ENCODE measurements around the gene SPIN1. TPM values are rescaled to one million over a fixed set of nuclear protein-coding genes. Genes with fewer than 3 reads are reported as not detected.
A peak's percentile ranks its signal among the peaks of the same experiment; 100 is the strongest.

SPIN1 gene
- total RNA-seq, 2 donors from 2014 or later: 21.8 to 42.8 TPM

DNA sequence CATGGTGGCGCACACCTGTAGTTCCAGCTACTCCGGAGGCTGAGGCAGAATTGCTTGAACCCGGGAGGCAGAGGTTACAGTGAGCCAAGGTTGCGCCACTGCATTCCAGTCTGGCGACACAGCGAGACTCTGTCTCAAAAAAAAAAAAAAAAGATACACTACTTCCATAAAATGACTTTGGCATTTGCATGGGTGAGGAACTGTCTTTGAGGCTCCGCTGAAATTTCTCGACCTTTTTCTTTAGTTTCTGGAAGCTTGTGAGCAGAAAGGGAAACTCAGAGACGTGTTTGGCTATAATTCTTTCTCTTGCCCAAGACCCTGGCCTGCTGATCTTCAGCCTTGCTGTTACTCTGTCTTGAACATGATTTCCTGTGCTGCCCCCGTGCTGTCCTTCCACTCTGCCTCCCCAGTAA lies 37.3 kb downstream of the SPIN1 start:
- WGBS, 2 donors: 76 to 93% methylated on average over 10 of the region's 10 CpGs
- Histone ChIP-seq H3K4me3 (no peak overlapping the region), H3K9me3 (no peaks in the 10 kb centered on the region), H3K27me3 (no peaks in the 10 kb centered on the region), H3K27ac (peak overlapping the region in 1 of 4 donors; percentile 29), H3K4me1 (no peaks in the 10 kb centered on the region), H3K36me3 (replicated peaks in 1 of 2; ENCODE audit: insufficient read depth in 1 of 2, low read depth in 2 of 2) (peaks cover 0 to 2% of the 10 kb centered on the region in 2 donors)
- ATAC-seq (peak; percentile 27), DNase-seq (peak in 1 of 4 donors; percentile 34)
- intact Hi-C loops (cut with DNase I): no loop called here
- TF ChIP-seq POLR2A (IDR thresholded peaks at IDR 0.05): no peak
- no peak for TF ChIP-seq CTCF (IDR thresholded peaks at IDR 0.05)

DNA sequence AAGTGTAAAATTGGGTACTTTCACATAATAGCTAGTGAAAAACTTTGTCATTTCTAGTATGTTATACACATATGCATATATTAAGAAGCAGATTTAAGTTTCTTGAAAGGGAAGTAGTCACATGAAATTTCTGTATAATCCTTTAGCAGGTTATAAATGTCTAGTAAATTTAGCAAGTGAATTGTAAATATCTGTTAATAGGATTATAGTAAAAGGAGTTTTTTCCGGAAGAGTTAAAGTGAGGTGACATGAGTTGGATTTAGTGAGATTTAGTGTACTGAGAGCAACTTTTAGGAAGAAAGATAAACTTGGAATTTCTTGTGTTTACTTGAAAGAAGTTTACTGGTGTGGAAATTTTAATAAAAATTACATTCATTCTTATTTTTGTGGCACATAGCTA lies 38.4 kb downstream of the SPIN1 start:
- H3K4me3 ChIP-seq: no peak overlapping the region
- H3K9me3 ChIP-seq: no peaks in the 10 kb centered on the region
- intact Hi-C loops (cut with DNase I): no loop called here
- no peak for ATAC-seq
- WGBS, 2 donors: 93 to 95% methylated on average over 1 of the region's 1 CpG
- H3K27me3 ChIP-seq: no peaks in the 10 kb centered on the region
- no peak for DNase-seq
- TF ChIP-seq CTCF (IDR thresholded peaks at IDR 0.05): no peak
- no peak for TF ChIP-seq POLR2A (IDR thresholded peaks at IDR 0.05)
- H3K27ac ChIP-seq: no peak overlapping the region
- H3K4me1 ChIP-seq: no peaks in the 10 kb centered on the region
- peaks cover 0 to 2% of the 10 kb centered on the region in 2 donors for H3K36me3 ChIP-seq (replicated peaks in 1 of 2; ENCODE audit: insufficient read depth in 1 of 2, low read depth in 2 of 2)

DNA sequence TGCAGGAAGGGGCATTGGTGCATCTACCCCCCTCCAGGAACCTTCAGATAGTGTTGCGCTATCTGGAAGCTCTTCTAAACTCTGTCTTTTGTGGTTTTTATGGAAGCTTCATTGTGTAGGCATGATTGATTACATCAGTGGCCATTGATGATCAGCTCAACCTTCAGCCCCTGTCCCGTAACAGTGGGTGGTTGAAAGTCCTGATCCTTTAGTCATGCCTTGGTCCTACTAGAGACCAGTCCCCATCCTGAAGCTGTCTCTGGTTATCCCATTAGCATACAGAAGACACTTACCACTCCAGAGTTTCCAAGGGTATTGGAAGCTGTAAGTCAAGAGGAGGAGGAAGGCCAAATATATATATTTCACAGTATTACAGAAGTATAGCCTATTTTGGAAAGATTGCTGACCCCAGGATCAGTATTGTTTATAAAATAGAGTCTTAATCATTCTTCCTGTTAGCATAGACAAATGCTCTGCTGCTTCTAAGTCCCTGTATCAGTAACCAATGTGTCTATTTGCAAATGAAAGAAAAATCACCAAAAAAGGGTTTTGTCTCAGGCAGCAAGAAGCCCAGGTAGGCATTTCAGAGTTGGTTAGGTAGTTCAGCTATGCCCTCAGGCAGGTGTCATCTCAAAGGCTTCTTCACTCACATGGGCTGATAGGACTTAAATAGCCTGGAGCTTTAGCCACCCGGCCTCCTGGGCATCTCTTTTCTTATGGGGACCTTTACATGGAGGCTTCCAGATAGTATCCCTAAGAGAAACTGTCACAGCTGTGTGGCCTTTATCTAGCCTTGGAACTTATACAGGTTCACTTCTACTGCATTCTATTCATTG lies 41.6 kb downstream of the SPIN1 start:
- ATAC-seq: no peak
- no peak for TF ChIP-seq CTCF (IDR thresholded peaks at IDR 0.05)
- TF ChIP-seq POLR2A (IDR thresholded peaks at IDR 0.05): no peak

GRCh38 chr9:88433583-88434255 lies 45.5 kb downstream of the SPIN1 start:
- Histone ChIP-seq H3K4me1 (peaks cover 15% of the 10 kb centered on the region), H3K9me3 (no peaks in the 10 kb centered on the region), H3K27ac (no peak overlapping the region), H3K4me3 (no peak overlapping the region), H3K36me3 (replicated peaks in 1 of 2; ENCODE audit: insufficient read depth in 1 of 2, low read depth in 2 of 2) (peaks cover 0 to under 1% of the 10 kb centered on the region in 2 donors), H3K27me3 (no peaks in the 10 kb centered on the region)
- DNase-seq (no peak), ATAC-seq (no peak)
- TF ChIP-seq POLR2A (IDR thresholded peaks at IDR 0.05) (no peak), CTCF (IDR thresholded peaks at IDR 0.05) (no peak)
- WGBS, 2 donors: 79 to 80% methylated on average over 5 of the region's 5 CpGs
- intact Hi-C loops (cut with DNase I): no loop called here

More for the DNA sequence above, 41.6 kb downstream of the SPIN1 start:
- Histone ChIP-seq H3K9me3 (no peaks in the 10 kb centered on the region), H3K4me3 (no peak overlapping the region), H3K27ac (no peak overlapping the region), H3K36me3 (replicated peaks in 1 of 2; ENCODE audit: insufficient read depth in 1 of 2, low read depth in 2 of 2) (peaks cover 0 to 2% of the 10 kb centered on the region in 2 donors), H3K27me3 (no peaks in the 10 kb centered on the region), H3K4me1 (no peaks in the 10 kb centered on the region)
- no peak for DNase-seq
- intact Hi-C loops (cut with DNase I): no loop called here
- WGBS, 2 donors: 90 to 94% methylated on average over 3 of the region's 3 CpGs
